ENCODE results near the gene SPTSSB. TPM values are rescaled to one million over a fixed set of nuclear protein-coding genes. Genes with fewer than 3 reads are reported as not detected.

Gene SPTSSB
- polyA plus RNA-seq, 1 donor: 4.7 TPM

DNA sequence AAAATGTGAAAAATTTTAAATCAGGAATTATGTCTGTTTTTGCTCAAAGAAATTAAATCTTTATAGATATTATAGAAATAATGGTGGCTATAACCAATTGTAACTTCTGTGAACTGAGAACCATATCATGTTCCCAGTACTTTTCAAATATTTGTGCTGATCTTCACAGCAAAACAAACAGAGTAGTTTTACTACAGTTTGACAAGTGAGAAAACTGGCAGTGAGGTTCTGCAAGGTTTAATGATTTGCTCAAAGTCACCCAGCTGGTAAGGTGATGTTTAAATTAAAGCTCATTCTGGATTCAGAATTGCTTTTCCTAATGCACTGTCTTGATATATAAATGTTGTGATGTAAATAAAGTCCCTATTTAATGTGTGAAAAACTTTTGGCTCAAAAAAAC lies 22.0 kb upstream of the SPTSSB start:
- no peak for DNase-seq

DNA sequence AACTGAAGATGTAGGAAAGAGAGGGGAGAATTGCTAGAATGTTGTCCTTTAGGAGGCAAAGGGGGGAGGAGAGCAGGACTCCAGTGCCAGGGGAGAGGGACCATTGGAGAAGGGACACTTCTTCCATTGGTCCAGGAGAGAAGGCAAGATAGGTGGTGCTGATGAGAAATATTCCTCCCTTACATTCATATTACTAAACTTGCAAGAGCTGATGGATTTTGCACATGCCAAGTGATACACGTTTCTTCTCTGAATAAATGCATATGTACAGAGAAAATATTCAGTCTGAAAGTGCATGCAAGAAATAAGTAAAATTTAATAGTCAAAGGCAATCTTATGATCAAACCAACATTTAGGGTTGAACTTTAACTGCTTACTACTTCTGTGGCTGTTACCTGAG lies 21.5 kb upstream of the SPTSSB start:
- DNase-seq: no peak

DNA sequence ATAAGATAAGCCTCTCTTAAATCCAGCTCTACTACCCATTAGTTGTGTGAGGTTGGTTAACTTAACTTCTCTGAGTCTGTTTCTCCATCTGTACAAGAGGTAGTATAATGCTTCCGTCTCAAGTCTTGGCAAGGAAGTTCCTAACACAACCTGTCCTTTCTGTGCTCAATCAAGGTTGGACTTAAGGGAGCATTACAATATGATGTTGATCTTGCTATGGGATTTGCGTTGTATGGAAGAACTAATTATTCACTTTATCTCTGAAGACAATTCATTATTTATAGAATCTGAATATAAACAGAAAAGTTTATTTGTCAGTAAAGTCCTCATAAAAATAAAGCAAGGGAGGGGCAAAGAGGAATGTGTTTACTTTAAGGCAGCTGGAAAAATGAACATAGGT lies 18.9 kb upstream of the SPTSSB start:
- DNase-seq: no peak

DNA sequence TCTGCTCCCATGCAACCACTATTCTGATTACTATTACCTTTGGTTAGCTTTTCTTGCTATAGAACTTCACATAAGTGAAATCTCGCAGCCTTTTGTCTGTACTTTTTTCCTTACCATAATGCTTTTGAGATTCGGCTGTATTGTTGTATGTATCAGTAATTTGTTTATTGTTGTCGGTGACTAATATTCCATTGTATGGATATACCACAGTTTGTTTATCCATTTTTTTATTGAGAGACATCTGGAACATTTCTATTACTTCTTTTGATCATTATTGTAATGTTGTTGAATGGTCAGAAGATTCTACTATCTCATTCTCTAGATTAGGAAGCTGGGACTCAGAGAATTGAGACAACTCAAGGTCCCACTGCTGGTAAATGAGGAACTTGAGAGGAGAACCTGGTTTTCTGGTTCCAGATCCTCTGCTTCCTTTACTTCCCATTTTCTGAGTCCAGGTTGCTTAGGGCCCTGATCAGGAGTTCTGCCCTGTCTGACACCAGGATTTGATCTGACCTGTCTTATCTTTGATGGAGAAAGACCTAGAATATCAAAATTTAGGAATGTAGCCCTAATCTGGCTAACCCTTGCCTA lies 18.2 kb upstream of the SPTSSB start:
- no peak for DNase-seq

DNA sequence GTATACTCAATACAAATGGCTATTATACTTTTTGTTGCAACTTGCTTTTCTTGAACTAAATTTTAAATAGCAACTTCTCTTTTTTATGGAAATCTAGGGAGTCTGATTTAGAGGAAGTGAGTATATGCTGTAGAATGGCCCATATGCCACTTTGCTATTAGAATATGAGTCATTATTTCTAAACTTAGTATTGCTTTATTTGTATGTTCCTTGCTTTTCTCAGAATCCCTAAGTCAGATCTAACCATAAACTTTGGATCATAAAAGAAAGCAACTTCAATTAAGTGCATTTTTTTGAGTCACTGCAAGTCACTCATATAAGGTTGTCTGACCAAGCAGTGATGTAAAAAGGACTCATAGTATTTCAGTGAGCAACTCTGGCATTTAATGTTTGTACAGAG lies 17.5 kb upstream of the SPTSSB start:
- DNase-seq: no peak

DNA sequence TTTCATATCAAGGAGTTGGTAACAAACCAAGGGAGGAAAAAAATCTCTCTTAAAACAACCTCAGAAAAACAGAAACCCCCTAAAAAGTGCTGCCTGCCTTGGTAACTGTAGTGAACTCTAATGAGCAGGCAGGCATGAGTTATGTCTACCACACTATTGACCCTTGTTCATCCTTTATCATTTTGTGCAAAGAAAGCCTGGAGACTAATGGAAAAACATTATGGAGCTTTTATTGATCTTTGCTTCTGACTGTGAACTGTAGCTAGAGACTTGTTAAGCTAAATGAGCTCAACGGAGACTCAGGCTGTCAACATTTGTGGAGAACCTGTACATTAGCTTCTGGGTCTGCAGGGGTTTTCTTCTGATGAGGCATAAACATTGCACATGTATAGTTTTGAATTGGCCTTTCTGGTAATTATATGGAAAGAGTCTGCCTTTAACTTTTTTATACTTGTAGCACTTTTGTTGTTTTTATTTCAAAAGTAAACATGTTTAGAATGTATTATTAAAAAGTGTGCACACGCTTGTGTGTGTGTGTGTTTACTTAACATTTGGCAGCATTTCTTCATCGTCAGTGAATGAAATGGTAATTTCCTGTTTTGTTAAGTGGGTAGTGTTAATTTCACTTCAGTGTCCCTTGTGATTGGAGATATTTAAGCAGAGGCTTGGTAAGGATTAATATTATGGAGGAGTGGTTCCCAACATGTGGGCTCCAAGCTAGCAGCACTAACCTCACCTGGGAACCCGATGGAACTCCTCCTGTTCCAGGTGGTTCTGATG lies 15.9 kb upstream of the SPTSSB start:
- no peak for DNase-seq

DNA sequence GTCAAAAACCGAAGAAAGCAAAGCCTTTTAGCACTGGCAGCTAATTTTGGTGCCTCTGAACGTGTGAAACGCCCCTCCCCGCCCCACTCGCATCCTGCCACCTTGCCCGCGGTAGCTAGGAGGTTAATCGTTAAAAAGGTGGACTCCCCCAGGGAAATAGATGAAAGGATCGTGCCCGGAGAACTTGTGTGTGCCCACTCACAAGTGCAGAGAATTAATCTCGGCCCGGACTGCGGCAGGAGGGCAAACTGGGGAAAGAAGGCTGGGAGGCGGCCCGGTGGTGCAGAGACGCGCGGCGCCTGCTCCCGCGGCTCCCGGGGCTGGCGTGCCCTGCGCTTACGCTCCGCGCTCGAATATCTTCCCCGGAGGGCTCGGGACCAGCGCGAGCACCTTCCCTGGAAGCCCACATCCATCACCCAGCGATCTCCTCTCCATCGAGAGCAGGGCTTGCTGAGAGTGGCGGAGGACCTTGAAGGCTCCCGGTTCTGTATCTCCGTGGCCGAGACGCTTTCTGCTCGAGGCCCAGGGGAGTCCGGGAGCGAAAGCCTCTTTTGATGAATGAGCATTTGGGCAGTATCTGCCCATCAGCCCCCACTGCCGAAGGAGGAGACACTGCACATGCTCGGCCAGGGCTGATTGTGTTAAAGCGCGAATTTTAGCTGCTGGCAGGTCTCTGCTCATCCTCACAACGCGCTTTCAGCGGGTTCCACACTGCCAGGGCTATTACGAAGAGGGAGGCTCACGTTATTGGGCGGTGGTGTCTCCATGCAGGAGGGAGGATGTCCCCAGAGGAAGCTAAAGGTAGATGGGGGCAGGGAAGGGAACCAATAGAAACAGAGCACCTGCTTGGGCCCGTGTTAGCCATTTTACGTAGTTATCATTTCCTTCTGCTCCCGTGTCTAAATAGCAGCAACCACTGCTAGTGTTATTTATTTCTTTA lies 1.3 kb upstream of the SPTSSB start:
- DNase-seq: peak; percentile 22

DNA sequence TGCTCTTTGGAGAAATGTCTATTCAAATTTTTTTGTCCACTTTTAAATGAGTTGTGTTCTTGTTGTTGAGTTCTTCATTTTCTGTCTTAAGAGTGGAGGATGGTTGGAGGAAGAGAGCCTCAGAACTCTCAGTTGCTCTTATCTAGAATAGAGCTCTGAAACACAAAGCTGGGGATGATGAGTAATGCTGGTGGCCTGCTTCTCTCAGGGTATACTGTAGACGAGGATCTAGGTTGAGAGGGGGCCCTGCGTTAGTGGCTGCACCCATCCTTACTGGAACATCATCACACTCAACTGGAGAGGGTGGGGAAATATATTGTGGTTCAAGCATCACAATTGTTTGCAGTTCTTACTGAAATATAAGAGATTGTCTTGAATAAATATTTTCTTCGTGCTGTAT lies 1.8 kb downstream of the SPTSSB start:
- DNase-seq: no peak

DNA sequence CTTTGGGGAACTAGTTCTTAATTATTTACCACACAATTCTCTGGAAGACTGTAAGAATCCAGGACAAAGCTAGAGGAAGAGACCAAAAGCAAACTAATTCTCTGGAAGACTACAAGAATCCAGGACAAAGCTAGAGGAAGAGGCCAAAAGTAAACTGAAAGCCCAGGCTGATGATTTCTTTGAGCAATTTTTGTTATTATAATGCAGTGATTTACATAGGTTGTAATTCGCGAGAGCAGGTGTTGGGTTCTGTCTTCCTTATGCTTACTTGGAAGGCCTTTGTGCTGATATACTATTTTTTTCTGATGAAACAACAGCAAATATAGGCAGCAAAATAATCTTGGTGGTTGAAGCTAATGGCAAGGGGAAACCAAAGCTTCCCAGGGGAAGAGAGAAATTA lies 5.2 kb downstream of the SPTSSB start:
- no peak for DNase-seq

DNA sequence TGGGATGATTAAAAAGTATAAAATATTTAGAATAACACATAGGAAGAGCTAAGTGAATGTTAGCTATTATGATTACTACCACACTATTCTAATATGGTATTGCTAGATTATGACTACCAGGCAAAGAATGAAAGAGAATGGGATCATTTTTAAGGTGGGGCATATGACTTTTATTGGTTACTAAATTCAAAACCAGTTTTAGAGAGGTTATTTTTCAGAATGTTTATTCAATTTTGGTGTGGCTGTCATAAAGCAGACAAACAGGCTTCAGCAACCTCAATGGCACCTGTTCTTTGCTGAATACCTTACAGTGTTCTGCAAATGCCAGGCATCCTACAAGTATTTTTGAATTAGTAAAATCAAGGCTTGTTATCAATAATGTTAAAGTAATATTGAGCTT lies 12.8 kb downstream of the SPTSSB start:
- DNase-seq: no peak

DNA sequence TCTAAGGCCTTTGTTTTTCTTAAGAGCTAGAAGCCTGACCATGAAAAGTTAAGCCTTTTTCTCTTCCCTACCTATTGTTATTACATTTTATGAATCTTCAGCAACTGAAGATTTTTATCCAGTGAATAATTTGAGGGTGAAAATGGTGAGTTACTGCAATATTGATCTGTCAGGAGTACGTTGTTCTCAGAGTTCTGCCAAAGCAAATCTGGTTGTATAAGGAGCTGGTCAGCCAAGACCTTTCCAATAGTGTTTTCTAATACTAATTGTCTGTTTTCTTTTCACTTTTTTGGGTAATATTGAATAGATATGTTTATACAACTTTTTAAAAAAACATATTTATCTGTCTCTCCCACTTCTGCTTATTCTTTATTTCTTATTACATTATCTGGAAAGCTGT lies 15.0 kb downstream of the SPTSSB start:
- no peak for DNase-seq

DNA sequence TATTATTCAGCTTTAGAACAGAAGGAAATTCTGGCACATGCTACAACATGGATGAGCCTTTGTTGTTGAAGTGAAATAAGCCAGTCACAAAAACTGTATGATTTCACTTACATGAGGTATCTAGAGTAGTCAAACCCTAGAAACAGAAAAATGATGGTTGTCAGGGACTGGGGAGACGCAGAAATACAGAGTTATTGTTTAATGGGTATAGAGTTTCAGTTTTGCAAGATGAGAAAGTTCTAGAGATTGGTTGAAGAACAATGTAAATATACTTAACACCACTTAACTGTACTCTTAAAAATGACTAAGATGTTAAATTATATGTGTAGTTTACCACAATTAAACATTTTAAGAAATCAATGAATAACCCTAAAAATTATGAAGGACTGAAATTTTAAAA lies 15.8 kb downstream of the SPTSSB start:
- no peak for DNase-seq

DNA sequence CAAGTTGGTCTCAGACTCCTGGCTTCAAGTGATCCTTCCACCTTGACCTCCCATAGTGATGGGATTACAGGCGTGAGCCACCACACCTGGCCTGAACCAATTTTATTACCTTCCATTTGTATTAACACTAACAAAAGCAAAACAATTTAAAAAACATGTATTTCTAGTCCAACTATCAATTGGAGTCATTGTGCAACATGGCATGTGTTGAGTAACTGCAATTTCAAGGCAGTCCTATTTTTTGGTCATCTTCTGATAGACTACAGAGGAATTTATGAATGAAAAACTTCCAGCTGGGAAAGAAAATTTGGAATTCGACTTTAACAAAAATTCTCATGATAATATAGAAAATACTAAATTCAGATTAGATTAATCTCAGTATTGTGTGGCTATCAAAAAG lies 16.8 kb downstream of the SPTSSB start:
- no peak for DNase-seq

DNA sequence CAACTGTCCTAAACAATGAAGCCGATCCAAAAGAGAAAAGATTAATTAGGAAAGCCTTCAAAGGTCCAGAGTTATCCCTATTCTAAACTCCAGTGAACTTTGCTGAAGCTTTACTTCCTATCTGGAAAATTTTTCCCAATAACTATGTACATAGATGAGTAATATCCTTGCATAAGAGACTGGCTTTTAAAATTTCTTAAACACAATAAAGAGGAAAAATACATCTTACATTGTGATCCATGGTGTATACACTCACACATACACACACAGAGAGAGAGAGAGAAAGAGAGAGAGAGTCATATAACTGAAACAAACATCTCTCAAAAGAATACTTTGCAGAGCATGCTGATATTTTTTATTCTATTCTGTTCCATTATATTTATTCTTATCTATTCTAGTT lies 20.0 kb downstream of the SPTSSB start:
- no peak for DNase-seq

DNA sequence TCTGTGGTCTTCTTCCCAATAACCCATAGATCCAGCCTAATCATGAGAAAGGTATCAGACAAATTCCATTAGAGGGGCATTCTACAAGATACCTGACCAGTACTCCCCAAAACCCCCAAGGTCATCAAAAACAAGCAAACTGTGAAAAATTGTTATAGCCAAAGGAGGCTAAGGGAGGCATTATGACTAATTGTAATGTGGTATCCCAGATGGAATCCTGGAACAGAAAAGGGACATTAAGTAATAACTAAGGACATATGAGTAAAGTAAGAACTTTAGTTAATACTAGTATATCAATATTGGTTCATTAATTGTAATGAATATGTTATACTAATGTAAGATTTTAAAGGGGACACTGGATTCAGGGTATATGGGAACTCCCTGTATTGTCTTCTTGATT lies 20.4 kb downstream of the SPTSSB start:
- no peak for DNase-seq

DNA sequence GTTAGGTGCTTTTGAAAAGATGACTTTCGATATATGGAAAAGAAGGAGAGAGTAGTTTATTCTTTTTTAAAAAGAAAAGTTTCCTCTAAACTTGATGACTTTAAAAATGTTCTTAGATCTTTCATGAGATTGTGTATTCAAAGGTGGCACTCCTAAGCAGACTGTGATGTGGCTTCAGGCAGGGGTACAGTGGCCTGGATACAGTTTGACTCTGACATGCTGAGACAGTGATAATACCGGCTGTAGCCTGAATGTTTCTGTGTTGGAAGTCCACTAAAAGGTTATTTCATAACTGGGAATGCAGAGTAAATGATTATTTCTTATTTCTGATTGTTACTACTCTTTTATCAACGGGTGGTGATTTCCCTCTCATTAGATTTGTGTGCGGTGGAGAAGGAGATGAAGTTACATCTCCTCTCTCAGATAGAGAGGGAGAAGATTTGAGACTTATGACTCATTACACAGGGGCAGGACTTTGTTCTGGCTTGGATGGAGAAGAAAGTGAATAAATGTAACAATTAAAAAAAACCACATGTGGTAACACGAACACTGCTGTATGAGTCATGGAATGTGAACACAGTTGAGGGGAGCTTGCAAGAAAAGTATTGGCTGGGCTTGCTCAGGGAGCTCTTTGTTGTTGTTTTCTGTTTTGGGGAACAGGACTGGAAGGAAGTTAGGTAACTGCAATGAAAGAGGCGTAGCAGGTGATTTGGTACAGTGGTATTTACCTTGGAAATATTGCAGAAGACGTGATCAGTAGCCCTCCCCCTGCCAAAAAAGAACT lies 21.6 kb downstream of the SPTSSB start:
- DNase-seq: no peak

DNA sequence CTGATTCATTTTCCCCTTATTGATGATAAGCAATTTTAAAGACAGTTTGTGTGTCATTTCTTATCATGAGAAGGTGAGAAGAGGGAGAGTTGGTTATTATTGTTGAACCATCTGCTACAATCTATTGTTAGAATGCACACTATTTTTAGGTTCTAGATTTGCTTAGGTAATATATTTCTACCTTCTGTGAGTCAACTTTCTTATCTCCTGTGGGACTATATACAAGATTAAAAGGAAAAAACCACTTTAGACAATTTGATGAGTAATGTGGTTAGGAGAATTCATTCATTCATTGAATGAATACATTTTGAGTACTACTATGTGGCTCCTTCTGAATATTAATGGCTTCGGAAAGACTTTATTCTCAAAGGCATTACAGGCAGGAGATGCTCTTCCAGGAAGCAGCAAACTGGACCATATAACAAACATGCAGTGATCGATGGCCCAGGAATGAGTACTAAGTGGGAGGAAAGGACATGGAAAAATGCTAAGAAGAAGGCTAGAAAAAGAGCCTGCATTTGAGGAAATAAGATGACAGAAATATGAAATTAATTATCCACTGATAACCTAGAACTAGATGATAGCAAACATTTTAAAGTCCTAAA lies 22.4 kb downstream of the SPTSSB start:
- DNase-seq: no peak

DNA sequence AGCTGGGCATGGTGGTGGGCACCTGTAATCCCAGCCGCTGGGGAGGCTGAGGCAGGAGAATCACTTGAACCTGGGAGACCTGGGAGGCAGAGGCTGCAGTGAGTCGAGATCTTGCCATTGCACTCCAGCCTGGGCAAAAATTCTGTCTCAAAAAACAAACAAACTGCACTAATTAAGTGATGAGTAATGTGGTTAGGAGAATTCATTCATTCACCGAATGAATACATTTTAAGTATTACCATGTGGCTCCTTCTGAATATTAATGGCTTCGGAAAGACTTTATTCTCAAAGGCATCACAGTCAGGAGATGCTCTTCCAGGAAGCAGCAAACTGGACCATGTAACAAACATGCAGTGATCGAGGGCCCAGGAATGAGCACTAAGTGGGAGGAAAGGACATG lies 23.6 kb downstream of the SPTSSB start:
- DNase-seq: no peak

DNA sequence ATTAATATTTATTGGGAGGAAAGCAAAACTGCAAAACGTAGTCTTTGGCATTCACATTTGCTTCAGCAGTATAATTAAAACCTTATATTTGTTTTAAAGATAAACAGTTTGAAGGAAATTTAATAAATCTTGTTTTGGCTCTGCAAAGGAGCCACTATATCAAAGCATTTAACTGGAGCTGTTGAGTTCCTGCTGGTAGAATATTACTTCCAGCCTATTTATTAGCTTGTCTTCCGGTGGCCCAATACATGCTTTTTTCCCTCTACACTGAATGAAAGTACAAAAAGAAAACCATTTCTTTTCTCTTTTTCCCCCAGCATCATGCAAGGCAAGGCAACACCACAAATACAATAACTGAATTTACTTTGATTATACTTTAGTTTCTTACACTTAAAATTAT lies 26.3 kb downstream of the SPTSSB start:
- DNase-seq: no peak

DNA sequence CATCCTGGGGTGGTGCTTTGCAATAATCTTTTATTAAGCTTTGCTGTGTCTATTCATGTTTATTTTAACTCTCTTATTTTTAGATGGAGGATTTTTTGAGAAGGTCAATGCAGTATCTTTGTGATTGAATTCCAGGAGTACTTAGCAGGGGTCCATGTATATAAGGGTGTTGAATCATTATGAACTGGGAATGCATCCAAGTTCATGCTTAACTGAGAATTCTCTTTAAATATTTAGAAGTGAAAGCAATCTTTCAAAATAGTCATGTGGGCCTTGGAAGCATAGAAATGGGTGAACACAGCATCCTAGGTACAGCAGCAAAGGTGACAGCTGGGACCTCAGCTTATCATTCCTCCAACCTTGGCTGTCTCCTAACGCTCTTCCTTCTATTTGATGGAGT lies 27.3 kb downstream of the SPTSSB start:
- DNase-seq: no peak

DNA sequence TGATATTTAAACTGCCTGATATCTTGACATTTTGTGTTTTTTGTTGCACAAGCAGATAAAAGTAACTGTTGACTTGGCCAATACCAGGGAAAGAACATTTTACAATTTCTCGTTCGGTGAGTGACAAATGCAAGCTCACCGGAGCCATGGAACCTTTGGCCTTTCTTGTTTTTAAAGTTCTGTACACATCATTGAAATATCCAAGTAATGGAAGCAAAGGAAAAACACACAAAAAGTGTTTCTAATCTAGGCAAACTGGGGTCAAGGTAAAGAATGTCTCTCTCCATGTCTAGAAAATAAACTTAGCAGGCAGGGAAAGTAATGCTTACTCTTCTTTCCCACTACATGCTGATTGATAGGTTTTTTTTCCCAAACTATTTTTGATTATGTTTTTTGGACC lies 27.8 kb downstream of the SPTSSB start:
- DNase-seq: no peak

DNA sequence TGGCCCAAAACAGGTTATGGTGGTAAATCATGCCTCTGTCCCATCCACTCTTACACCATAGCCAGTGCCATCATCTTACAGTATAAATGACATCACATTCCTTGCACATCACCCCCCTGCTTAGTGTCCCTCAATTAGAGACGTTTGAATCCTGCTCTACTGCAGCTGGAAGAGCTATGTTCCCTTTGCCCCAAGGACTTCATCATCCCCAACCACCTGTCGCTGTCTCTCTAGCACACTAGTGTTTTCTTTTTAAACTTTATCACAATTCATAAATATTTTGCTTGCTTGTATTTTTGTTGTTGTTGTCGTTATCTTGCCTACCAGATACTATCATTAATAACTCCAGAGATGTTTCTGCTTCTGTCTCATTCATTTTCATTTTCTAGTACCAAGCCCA lies 28.7 kb downstream of the SPTSSB start:
- DNase-seq: no peak
